H9 (cell line): Measurements from ENCODE around the gene COG6. TPM values are rescaled to one million over a fixed set of nuclear protein-coding genes. Genes with fewer than 3 reads are reported as not detected.

ENCODE experiments used
- DNase-seq: peaks from one replicate; pipeline ENCODE4 v3.0.0-alpha.2; 2017
- H2AFZ ChIP-seq: one replicate; pipeline ENCODE4 v1.6.1; 2013; ENCODE audit warnings: mild to moderate bottlenecking, low read length, control low read depth, moderate library complexity
- H2AK5ac ChIP-seq: 2 replicates; pipeline ENCODE4 v1.6.1; 2013; ENCODE audit warnings: low read length, control low read depth, mixed read lengths; ENCODE audit not compliant: insufficient read length
- H2BK120ac ChIP-seq: one replicate; pipeline ENCODE4 v1.6.1; 2013; ENCODE audit warnings: low read depth, mild to moderate bottlenecking, low read length, control low read depth, inconsistent platforms; ENCODE audit not compliant: poor library complexity, severe bottlenecking
- H2BK12ac ChIP-seq: 2 replicates; pipeline ENCODE4 v1.6.1; 2013; ENCODE audit warnings: low read length, control low read depth, mixed read lengths, low read depth; ENCODE audit not compliant: insufficient read length
- H2BK15ac ChIP-seq: 2 replicates; pipeline ENCODE4 v1.6.1; 2013; ENCODE audit warnings: low read depth, low read length, control low read depth
- H2BK20ac ChIP-seq: one replicate; pipeline ENCODE4 v1.6.1; 2013; ENCODE audit warnings: low read depth, mild to moderate bottlenecking, low read length, control low read depth, inconsistent platforms; ENCODE audit not compliant: poor library complexity, severe bottlenecking
- H2BK5ac ChIP-seq: 2 replicates; pipeline ENCODE4 v1.6.1; 2013; ENCODE audit warnings: low read length, control low read depth, mixed read lengths; ENCODE audit not compliant: insufficient read length
- H3K14ac ChIP-seq: 2 replicates; pipeline ENCODE4 v1.6.1; 2013; ENCODE audit warnings: low read length, control low read depth; ENCODE audit not compliant: insufficient read depth
- H3K18ac ChIP-seq: 2 replicates; pipeline ENCODE4 v1.6.1; 2013; ENCODE audit warnings: low read depth, mild to moderate bottlenecking, mixed read lengths, low read length, control low read depth; ENCODE audit not compliant: insufficient read length
- H3K23ac ChIP-seq: 2 replicates; pipeline ENCODE4 v1.6.1; 2013; ENCODE audit warnings: low read length, control low read depth, mixed read lengths, low read depth; ENCODE audit not compliant: insufficient read length
- H3K23me2 ChIP-seq: 2 replicates; pipeline ENCODE4 v1.6.1; 2013; ENCODE audit warnings: low read depth, mild to moderate bottlenecking, mixed read lengths, low read length, control low read depth; ENCODE audit not compliant: insufficient read length, poor library complexity, severe bottlenecking
- H3K27ac ChIP-seq: 2 replicates; pipeline ENCODE4 v1.5.1; 2013; ENCODE audit warnings: low read length, control low read depth, mixed read lengths, low read depth; ENCODE audit not compliant: insufficient read length
- H3K27me3 ChIP-seq: 2 replicates; pipeline ENCODE4 v1.6.1; 2013; ENCODE audit warnings: low read length, control low read depth, inconsistent platforms; ENCODE audit not compliant: insufficient read depth
- H3K4ac ChIP-seq: 2 replicates; pipeline ENCODE4 v1.6.1; 2013; ENCODE audit warnings: low read depth, mild to moderate bottlenecking, control low read depth, inconsistent platforms, low read length, moderate library complexity
- H3K4me1 ChIP-seq: 2 replicates; pipeline ENCODE4 v1.6.1; 2013; ENCODE audit warnings: low read length, control low read depth, inconsistent platforms; ENCODE audit not compliant: insufficient read depth
- H3K4me2 ChIP-seq: 2 replicates; pipeline ENCODE4 v1.6.1; 2013; ENCODE audit warnings: low read length, control low read depth, mixed read lengths; ENCODE audit not compliant: insufficient read length, insufficient read depth
- H3K56ac ChIP-seq: 2 replicates; pipeline ENCODE4 v1.6.1; 2013; ENCODE audit warnings: low read depth, mild to moderate bottlenecking, mixed read lengths, low read length, control low read depth; ENCODE audit not compliant: insufficient read length
- H3K79me1 ChIP-seq: 2 replicates; pipeline ENCODE4 v1.6.1; 2013; ENCODE audit warnings: low read depth, mild to moderate bottlenecking, moderate library complexity, low read length, control low read depth, inconsistent platforms; ENCODE audit not compliant: insufficient read depth, poor library complexity, severe bottlenecking
- H3K79me2 ChIP-seq: 2 replicates; pipeline ENCODE4 v1.6.1; 2013; ENCODE audit warnings: low read length, control low read depth, inconsistent platforms; ENCODE audit not compliant: insufficient read depth
- H3K9ac ChIP-seq: 2 replicates; pipeline ENCODE4 v1.6.1; 2013; ENCODE audit warnings: low read length, control low read depth, mixed read lengths; ENCODE audit not compliant: insufficient read length; ENCODE audit errors: extremely low read depth
- H3K9me3 ChIP-seq: one replicate; pipeline ENCODE4 v1.6.1; 2013; ENCODE audit warnings: low read depth, low read length, inconsistent platforms; ENCODE audit not compliant: control insufficient read depth
- H3T11ph ChIP-seq: one replicate; pipeline ENCODE4 v1.6.1; 2013; ENCODE audit warnings: mild to moderate bottlenecking, low read length, control low read depth, inconsistent platforms
- H4K20me1 ChIP-seq: one replicate; pipeline ENCODE4 v1.6.1; 2013; ENCODE audit not compliant: control insufficient read depth, insufficient read length, insufficient read depth
- H4K5ac ChIP-seq: 2 replicates; pipeline ENCODE4 v1.6.1; 2013; ENCODE audit warnings: low read depth, mild to moderate bottlenecking, mixed read lengths, low read length, control low read depth; ENCODE audit not compliant: insufficient read length
- H4K8ac ChIP-seq: replicated peaks from 2 replicates; pipeline ENCODE4 v1.6.1; 2013; ENCODE audit warnings: low read length, control low read depth, mixed read lengths, low read depth; ENCODE audit not compliant: insufficient read length
- H4K91ac ChIP-seq: 2 replicates; pipeline ENCODE4 v1.6.1; 2013; ENCODE audit warnings: low read depth, mild to moderate bottlenecking, moderate library complexity, mixed read lengths, low read length, control low read depth; ENCODE audit not compliant: insufficient read length
- H3K27ac Mint-ChIP-seq, 3 experiments: 2 replicates in 2 of 3; 3 replicates in 1 of 3; pipeline ENCODE4 v1.8.0; 2020 to 2021; ENCODE audit warnings: mixed read lengths in 3 of 3, mild to moderate bottlenecking in 1 of 3, moderate library complexity in 1 of 3
- H3K27me3 Mint-ChIP-seq: 2 replicates; pipeline ENCODE4 v1.8.0; 2021; ENCODE audit warnings: low read depth, mild to moderate bottlenecking, moderate library complexity, mixed read lengths
- H3K36me3 Mint-ChIP-seq, 3 experiments: 2 replicates in 2 of 3; 3 replicates in 1 of 3; pipeline ENCODE4 v1.8.0; 2020 to 2021; ENCODE audit warnings: low read depth in 3 of 3, mixed read lengths in 3 of 3; ENCODE audit not compliant: insufficient read depth in 1 of 3
- H3K4me1 Mint-ChIP-seq, 2 experiments: 2 replicates each; pipeline ENCODE4 v1.8.0; 2020; ENCODE audit warnings: mixed read lengths in 2 of 2
- H3K4me3 Mint-ChIP-seq, 2 experiments: 2 replicates in 1 of 2; 3 replicates in 1 of 2; pipeline ENCODE4 v1.8.0; 2020 to 2021; ENCODE audit warnings: mild to moderate bottlenecking in 2 of 2, mixed read lengths in 2 of 2, moderate library complexity in 1 of 2
- H3K9me3 Mint-ChIP-seq, 2 experiments: 2 replicates in 1 of 2; 3 replicates in 1 of 2; pipeline ENCODE4 v1.8.0; 2020; ENCODE audit warnings: mild to moderate bottlenecking in 2 of 2, mixed read lengths in 2 of 2, moderate library complexity in 1 of 2
- total RNA-seq: library from RNA; stranded (reverse); gene quantifications from 2 replicates; pipeline ENCODE4 v1.2.1, GENCODE V29; 2021
- TF ChIP-seq, protein P1 (sequence below): fragments of 200-600 bp; sonication (generic); conservative IDR thresholded peaks from 3 replicates; pipeline ENCODE4 v1.8.0; 2021; ENCODE audit warnings: antibody characterized with exemption, mild to moderate bottlenecking

COG6 gene
- total RNA-seq, 1 experiment from 2014 or later: 23.7 TPM

DNA sequence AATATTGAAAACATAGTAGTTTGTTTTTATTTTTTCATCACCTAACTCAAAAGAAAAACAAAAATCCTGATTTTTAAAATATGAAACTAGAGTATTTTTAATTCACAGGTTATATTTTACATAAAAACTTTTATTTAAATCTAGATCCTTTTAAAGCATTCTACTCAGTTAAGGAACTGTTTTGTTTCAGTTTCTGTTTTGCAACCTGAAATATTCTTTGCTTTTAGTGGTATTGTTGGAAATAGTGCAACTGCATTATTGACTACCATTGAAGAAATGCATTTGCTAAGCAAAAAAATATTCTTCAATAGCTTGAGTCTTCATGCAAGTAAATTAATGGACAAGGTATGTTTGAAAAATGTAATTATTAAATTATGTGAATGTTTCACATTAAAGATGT is 43.8 kb downstream of the COG6 start:
- Histone ChIP-seq H3K4me1 (no peaks in the 10 kb centered on the region), H4K5ac (no peak overlapping the region), H2BK5ac (no peak overlapping the region), H3K9me3 (no peaks in the 10 kb centered on the region), H2BK12ac (no peak overlapping the region), H4K91ac (no peak overlapping the region), H3K18ac (no peak overlapping the region), H3K4ac (no peak overlapping the region), H3K4me2 (no peak overlapping the region), H4K20me1 (no peaks in the 10 kb centered on the region), H3K56ac (no peak overlapping the region), H3K27ac (no peak overlapping the region), H3K79me1 (no peaks in the 10 kb centered on the region), H2BK120ac (no peak overlapping the region), H4K8ac (no peak overlapping the region), H3K9ac (no peak overlapping the region), H3K23ac (no peak overlapping the region), H2AK5ac (no peak overlapping the region), H2AFZ (no peak overlapping the region), H2BK15ac (no peak overlapping the region), H3K14ac (no peak overlapping the region), H3K27me3 (no peaks in the 10 kb centered on the region), H2BK20ac (no peak overlapping the region), H3T11ph (no peak overlapping the region), H3K79me2 (no peaks in the 10 kb centered on the region), H3K23me2 (no peaks in the 10 kb centered on the region)
- H3K27me3 Mint-ChIP-seq: no peaks in the 10 kb centered on the region
- H3K4me3 Mint-ChIP-seq: no peak overlapping the region
- no peaks in the 10 kb centered on the region for H3K36me3 Mint-ChIP-seq
- no peak for DNase-seq
- H3K4me1 Mint-ChIP-seq: no peaks in the 10 kb centered on the region
- H3K27ac Mint-ChIP-seq: no peak overlapping the region
- no peaks in the 10 kb centered on the region for H3K9me3 Mint-ChIP-seq
- TF ChIP-seq, protein P1, sequence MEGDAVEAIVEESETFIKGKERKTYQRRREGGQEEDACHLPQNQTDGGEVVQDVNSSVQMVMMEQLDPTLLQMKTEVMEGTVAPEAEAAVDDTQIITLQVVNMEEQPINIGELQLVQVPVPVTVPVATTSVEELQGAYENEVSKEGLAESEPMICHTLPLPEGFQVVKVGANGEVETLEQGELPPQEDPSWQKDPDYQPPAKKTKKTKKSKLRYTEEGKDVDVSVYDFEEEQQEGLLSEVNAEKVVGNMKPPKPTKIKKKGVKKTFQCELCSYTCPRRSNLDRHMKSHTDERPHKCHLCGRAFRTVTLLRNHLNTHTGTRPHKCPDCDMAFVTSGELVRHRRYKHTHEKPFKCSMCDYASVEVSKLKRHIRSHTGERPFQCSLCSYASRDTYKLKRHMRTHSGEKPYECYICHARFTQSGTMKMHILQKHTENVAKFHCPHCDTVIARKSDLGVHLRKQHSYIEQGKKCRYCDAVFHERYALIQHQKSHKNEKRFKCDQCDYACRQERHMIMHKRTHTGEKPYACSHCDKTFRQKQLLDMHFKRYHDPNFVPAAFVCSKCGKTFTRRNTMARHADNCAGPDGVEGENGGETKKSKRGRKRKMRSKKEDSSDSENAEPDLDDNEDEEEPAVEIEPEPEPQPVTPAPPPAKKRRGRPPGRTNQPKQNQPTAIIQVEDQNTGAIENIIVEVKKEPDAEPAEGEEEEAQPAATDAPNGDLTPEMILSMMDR: no peak
